CD4-positive, alpha-beta memory T cell (primary cell): ENCODE data around the gene DCLK2. TPM values are rescaled to one million over a fixed set of nuclear protein-coding genes. Genes with fewer than 3 reads are reported as not detected.

ENCODE experiments used
- CTCF ChIA-PET: fragments of 350-600 bp; sonication (Branson Sonifier 250); formaldehyde crosslinking; loops from one replicate; lab custom pipeline; 2021; ENCODE audit warnings: inconsistent platforms; ENCODE audit not compliant: partially characterized antibody; lab: Charles Lee
- POLR2A ChIA-PET: fragments of 350-600 bp; sonication (Branson Sonifier 250); formaldehyde crosslinking; loops from one replicate; lab custom pipeline; 2021; ENCODE audit not compliant: partially characterized antibody; lab: Charles Lee
- DNase-seq, 5 donors: peaks; one replicate each; pipeline versions ENCODE4 v3.0.0 to v3.0.0-alpha.2; 2020 to 2022; ENCODE audit warnings: mixed read lengths in 1 of 5
- H3K27ac ChIP-seq: one replicate; pipeline ENCODE4 v1.7.0; 2013; ENCODE audit warnings: low read depth, low read length
- H3K27me3 ChIP-seq: 2 replicates; pipeline ENCODE4 v1.7.0; 2013; ENCODE audit warnings: mild to moderate bottlenecking, low read length, moderate library complexity; ENCODE audit not compliant: insufficient read depth
- H3K36me3 ChIP-seq: 2 replicates; pipeline ENCODE4 v1.7.0; 2013; ENCODE audit warnings: mild to moderate bottlenecking, low read length, moderate library complexity; ENCODE audit not compliant: insufficient read depth
- H3K4me1 ChIP-seq: 2 replicates; pipeline ENCODE4 v1.7.0; 2013; ENCODE audit warnings: mild to moderate bottlenecking, low read length, moderate library complexity; ENCODE audit not compliant: insufficient read depth
- H3K4me3 ChIP-seq, 2 donors: one replicate each; pipeline ENCODE4 v1.7.0; 2013; ENCODE audit warnings: low read length in 2 of 2, mild to moderate bottlenecking in 1 of 2
- H3K9me3 ChIP-seq, 2 donors: one replicate each; pipeline ENCODE4 v1.7.0; 2013; ENCODE audit warnings: low read length in 2 of 2, control low read depth in 1 of 2; ENCODE audit not compliant: control insufficient read depth in 1 of 2
- H3K27ac Mint-ChIP-seq, 7 donors: one replicate each; pipeline ENCODE4 v1.8.0; 2020 to 2021; ENCODE audit warnings: mixed read lengths in 7 of 7, mild to moderate bottlenecking in 6 of 7, inconsistent platforms in 3 of 7, moderate library complexity in 3 of 7
- H3K27me3 Mint-ChIP-seq, 2 donors: one replicate each; pipeline ENCODE4 v1.8.0; 2020 to 2021; ENCODE audit warnings: mixed read lengths in 2 of 2
- H3K36me3 Mint-ChIP-seq, 2 donors: one replicate each; pipeline ENCODE4 v1.8.0; 2020 to 2021; ENCODE audit warnings: mixed read lengths in 2 of 2, inconsistent platforms in 1 of 2, mild to moderate bottlenecking in 1 of 2
- H3K4me1 Mint-ChIP-seq, 4 donors: one replicate each; pipeline ENCODE4 v1.8.0; 2020 to 2021; ENCODE audit warnings: mixed read lengths in 4 of 4, mild to moderate bottlenecking in 1 of 4
- H3K4me3 Mint-ChIP-seq, 8 donors: one replicate each; pipeline ENCODE4 v1.8.0; 2020 to 2021; ENCODE audit warnings: mixed read lengths in 8 of 8, mild to moderate bottlenecking in 7 of 8, moderate library complexity in 6 of 8, inconsistent platforms in 3 of 8
- H3K9me3 Mint-ChIP-seq, 8 donors: one replicate each; pipeline ENCODE4 v1.8.0; 2020 to 2021; ENCODE audit warnings: mixed read lengths in 8 of 8, mild to moderate bottlenecking in 5 of 8, inconsistent platforms in 3 of 8, moderate library complexity in 1 of 8
- intact Hi-C: fragments of 100-400 bp; cut with micrococcal nuclease; formaldehyde crosslinking; loops from one replicate; pipeline ENCODE4 v1.15.1; 2023
- polyA plus RNA-seq, 2 donors: library from polyadenylated mRNA; unstranded; fragments of 300-500 nt; fragmentation: Illumina TruSeq; gene quantifications; one replicate each; pipeline ENCODE4 v1.2.3, GENCODE V29; 2021
- total RNA-seq, 2 experiments: library from RNA; stranded (reverse); gene quantifications; one replicate each; pipeline ENCODE4 v1.2.3, GENCODE V29; 2021

The DCLK2 gene
- total and polyA plus RNA-seq, 4 experiments from 2014 or later = not detected

- no peaks in the 10 kb centered on the region for H3K27me3 ChIP-seq
- no peak overlapping the region for H3K4me3 ChIP-seq
- H3K36me3 ChIP-seq = no peaks in the 10 kb centered on the region
- ChIA-PET POLR2A (interaction anchor here (1.5 kb wide), 1 partner anchor 12 kb away, joined by 3 read pairs; no protein-coding TSS in a partner anchor), CTCF (no interaction called here)
- H3K9me3 ChIP-seq = no peaks in the 10 kb centered on the region
- Mint-ChIP-seq H3K27ac (no peak overlapping the region), H3K4me3 (no peak overlapping the region), H3K36me3 (peaks cover 9 to 15% of the 10 kb centered on the region in 2 donors), H3K4me1 (peaks cover 0 to 5% (median 3%) of the 10 kb centered on the region in 4 donors), H3K9me3 (peaks cover 0 to 2% (median 0%) of the 10 kb centered on the region in 8 donors), H3K27me3 (no peaks in the 10 kb centered on the region)
- H3K4me1 ChIP-seq = no peaks in the 10 kb centered on the region
- intact Hi-C loops = no loop called here
- DNase-seq = no peak
- H3K27ac ChIP-seq = no peak overlapping the region
These were observed 224.3 kb downstream of the DCLK2 start for GRCh38 chr4:150302553-150302952.

- DNase-seq = no peak
- peaks cover 18 to 24% of the 10 kb centered on the region in 2 donors for H3K36me3 Mint-ChIP-seq
- ChIA-PET POLR2A (no interaction called here), CTCF (no interaction called here)
- Histone ChIP-seq H3K4me1 (no peaks in the 10 kb centered on the region), H3K9me3 (no peaks in the 10 kb centered on the region), H3K36me3 (peaks cover 4% of the 10 kb centered on the region), H3K4me3 (no peak overlapping the region), H3K27ac (no peak overlapping the region), H3K27me3 (no peaks in the 10 kb centered on the region)
- H3K27me3 Mint-ChIP-seq = no peaks in the 10 kb centered on the region
- intact Hi-C loops = no loop called here
- peaks cover 0 to 2% (median 0%) of the 10 kb centered on the region in 8 donors for H3K9me3 Mint-ChIP-seq
- peaks cover 0 to 5% (median 3%) of the 10 kb centered on the region in 4 donors for H3K4me1 Mint-ChIP-seq
- no peak overlapping the region for H3K27ac Mint-ChIP-seq
- no peak overlapping the region for H3K4me3 Mint-ChIP-seq
These were observed 227.8 kb downstream of the DCLK2 start for GRCh38 chr4:150305995-150306394.

- H3K27me3 Mint-ChIP-seq = no peaks in the 10 kb centered on the region
- ChIA-PET POLR2A (no interaction called here), CTCF (interaction anchor here (1.2 kb wide), 1 partner anchor 11 kb away, joined by 3 read pairs; no protein-coding TSS in a partner anchor)
- Histone ChIP-seq H3K36me3 (peaks cover 4% of the 10 kb centered on the region), H3K27me3 (no peaks in the 10 kb centered on the region), H3K4me3 (no peak overlapping the region), H3K27ac (no peak overlapping the region), H3K9me3 (no peaks in the 10 kb centered on the region), H3K4me1 (no peaks in the 10 kb centered on the region)
- H3K36me3 Mint-ChIP-seq = peaks cover 18 to 27% of the 10 kb centered on the region in 2 donors
- peaks cover 0 to 2% (median 0%) of the 10 kb centered on the region in 8 donors for H3K9me3 Mint-ChIP-seq
- intact Hi-C loops = no loop called here
- H3K4me1 Mint-ChIP-seq = peaks cover 0 to 4% (median 3%) of the 10 kb centered on the region in 4 donors
- H3K4me3 Mint-ChIP-seq = no peak overlapping the region
- DNase-seq = no peak
- no peak overlapping the region for H3K27ac Mint-ChIP-seq
These were observed 228.5 kb downstream of the DCLK2 start for GRCh38 chr4:150306719-150307118.
